ENCODE measurements around the gene PRKACB. TPM values are rescaled to one million over a fixed set of nuclear protein-coding genes. Genes with fewer than 3 reads are reported as not detected.
"Not testable (repeated sequence)": the region's sequence is repeated elsewhere in the genome, so short reads cannot be mapped to it uniquely, and the experiment has no call there.

Gene PRKACB
- total RNA-seq, result 38.1 TPM
- long read RNA-seq, full-length matches to known transcripts, result 2 of 10 reads
- long read RNA-seq, partial matches to known transcripts, result 0 of 10 reads
- long read RNA-seq, other reads (novel, unspliced or antisense), result 8 of 10 reads

- no peak for DNase-seq (ENCODE audit: low spot score)
Measured at GRCh38 chr1:84143796-84144565, at the start of gene PRKACB. Gene PRKACB (plus strand): TSS chr1:84144271. CDS start chr1:84144362, 91 bp downstream.

DNA sequence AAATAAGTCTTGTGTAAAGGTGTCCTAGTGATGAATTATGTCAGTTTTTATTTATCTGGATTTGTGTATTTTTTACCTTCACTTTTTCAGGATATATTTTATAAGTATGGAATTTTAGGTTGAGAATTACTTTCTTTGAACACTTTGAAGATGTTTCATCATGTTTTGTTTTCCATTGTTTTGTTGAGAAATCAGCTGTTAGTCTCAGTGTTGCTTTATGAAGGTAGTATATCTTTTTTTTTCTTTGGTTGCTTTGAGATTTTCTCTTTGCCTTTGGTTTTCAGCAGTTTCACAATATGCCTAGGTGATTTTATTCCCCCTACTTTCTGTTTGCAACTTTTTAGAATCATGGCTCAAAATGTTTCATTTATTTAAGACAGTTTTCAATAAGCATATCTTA, 48.8 kb upstream of the PRKACB start:
- DNase-seq (ENCODE audit: low spot score), result no peak

DNA sequence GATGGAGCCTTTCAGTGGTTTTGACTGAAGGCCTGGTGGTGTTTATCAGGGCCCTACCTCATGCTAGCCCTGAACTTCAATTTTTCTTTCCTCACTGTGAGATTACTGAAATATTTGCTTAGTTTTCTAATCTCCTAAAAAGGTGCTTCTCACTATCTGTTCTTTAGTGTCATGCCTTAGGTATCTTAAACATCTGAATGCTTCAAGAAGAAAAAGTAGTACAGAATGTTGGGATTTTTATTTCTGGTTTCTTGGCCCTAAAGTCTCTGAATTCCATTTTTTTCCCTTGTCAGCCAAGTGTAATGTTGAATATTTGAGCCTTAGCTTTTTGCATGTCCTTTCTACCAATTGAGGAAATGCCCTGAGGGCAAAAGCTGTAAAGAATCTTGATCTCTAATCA, 47.9 kb upstream of the PRKACB start:
- DNase-seq (ENCODE audit: low spot score), result no peak

- DNase-seq (ENCODE audit: low spot score), result no peak
Measured at GRCh38 chr1:84101204-84101603, 42.9 kb upstream of the PRKACB start.

DNA sequence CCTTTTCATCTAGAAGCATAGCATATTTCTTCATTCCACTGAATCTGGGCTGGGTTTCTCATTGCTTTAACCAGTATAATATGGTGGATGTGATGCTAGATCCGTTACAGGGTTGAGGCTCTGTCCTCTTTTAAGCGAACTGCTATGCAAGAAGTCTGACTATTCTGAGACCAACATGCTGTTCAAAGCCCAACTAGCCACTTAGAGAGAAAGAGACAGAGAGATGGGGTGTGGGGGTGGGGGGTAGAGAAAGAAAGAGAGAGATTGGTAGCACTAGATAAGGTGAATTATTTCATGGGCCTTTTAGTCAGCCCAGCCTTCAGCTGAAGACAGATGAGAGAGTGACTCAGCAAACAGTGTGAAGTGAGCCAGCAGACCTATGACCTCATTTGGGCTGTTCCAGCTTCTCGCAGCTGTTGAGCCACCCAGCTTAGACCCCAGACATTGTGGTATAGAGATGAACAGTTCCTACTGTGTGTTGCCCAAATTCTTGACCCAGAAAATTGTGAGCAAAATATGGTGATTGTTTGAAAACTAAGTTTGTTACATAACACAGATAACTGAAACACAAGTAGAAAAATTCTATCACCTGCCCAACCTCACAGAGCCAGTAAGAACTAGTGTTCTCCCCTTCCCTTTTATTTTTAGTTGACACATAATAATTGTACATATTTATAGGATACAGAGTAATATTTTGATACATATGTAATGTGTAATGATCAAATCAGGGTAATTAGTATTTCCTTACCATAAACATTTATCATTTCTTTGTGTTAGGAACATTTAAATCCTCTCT, 40.7 kb upstream of the PRKACB start:
- no peak for DNase-seq (ENCODE audit: low spot score)

DNA sequence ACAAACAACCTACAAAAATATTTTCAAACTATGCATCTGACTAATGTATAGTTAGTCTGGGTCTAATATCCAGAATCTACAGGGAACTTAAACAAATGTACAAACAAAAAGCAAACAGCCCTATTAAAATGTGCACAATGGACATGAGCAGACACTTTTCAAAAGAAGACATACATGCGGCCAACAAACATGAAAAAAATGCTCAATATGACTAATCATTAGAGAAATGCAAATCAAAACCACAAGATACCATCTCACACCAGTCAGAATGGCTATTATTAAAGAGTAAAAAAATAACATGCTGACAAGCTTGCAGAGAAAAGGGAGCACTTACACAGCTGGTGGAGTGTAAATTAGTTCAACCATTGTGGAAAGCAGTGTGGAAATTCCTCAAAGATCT, 36.5 kb upstream of the PRKACB start:
- not testable (repeated sequence) for DNase-seq (ENCODE audit: low spot score)

DNA sequence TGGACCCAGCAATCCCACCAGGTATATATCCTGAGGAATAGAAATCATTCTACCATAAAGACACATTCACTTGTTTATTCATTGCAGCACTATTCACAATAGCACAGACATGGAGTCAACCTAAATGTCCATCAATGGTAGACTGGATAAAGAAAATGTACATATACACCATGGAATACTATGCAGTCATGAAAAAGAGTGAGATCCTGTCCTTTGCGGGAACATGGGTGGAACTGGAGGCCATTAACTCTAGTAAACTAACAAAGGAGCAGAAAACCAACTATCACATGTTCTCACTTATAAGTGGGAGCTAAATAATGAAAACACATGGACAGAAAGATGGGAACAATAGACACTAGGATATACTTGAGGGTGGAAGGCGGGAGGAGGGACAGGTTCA, 36.1 kb upstream of the PRKACB start:
- DNase-seq (ENCODE audit: low spot score), result no peak

DNA sequence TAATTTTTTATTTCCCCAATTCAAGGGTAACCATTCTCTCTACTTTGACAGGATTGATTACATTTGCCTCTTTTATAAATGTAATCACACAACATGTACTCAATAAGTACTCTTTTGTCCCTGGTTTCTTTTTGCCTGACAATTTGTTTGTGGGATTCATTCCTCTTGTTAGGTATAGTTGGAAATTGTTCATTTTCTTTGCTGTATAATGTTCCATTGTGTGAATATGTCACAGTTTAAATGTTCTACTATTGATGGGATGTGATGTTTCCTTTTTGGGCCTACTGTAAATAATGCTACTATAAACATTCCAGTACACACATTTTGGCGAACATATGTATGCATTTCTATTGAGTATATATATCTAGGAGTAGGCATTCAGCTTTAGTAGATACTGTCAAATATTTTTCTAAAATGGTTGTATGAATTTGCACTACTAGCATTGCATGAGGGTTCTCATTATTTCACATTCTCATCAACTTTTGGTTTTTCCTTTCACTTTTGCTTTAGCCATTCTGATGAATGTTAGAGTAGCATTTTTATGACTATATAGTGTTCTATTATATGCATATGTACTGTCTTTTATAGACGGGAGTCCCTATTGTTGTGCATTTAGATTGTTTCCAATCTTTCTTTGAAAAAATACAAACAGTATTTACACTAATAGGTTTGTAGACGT, 35.0 kb upstream of the PRKACB start:
- no peak for DNase-seq (ENCODE audit: low spot score)

- DNase-seq (ENCODE audit: low spot score), result no peak
Measured at GRCh38 chr1:84110629-84111028, 33.4 kb upstream of the PRKACB start.

DNA sequence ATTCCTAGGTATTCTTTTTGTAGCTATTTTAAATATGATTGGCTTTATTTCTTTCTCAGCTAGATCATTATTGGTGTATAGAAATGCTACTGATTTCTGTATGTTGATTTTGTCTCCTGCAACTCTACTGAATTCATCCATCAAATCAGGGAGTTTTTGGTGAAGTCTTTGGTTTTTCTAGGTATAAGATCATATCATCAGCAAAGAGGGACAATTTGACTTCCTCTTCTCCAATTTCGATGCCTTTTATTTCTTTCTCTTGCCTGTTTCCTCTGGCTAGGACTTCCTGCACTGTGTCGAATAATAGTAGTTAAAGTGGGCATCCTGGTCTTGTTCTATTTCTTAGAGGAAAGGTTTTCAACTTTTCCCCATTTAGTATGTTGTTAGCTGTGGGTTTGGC, 27.5 kb upstream of the PRKACB start:
- DNase-seq (ENCODE audit: low spot score), result no peak

DNA sequence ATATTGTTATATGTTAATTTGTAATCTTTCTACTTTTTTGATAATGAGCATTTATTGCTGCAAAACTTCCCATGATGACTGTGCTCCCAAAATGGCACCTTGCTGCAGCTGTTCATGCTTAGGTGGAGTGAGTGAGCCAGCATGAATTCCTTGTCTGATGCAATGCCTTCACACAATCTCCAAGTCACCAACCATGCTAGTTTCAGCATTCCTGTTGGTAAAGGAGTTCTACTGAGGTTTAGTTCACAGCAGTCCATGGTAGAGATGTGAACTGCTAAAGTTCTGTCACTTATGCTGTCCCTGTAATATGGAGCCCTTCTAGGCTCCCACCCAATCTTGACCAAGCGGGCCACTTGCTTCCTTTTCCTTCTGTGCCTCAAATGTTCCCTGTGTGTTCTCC, 26.2 kb upstream of the PRKACB start:
- no peak for DNase-seq (ENCODE audit: low spot score)

DNA sequence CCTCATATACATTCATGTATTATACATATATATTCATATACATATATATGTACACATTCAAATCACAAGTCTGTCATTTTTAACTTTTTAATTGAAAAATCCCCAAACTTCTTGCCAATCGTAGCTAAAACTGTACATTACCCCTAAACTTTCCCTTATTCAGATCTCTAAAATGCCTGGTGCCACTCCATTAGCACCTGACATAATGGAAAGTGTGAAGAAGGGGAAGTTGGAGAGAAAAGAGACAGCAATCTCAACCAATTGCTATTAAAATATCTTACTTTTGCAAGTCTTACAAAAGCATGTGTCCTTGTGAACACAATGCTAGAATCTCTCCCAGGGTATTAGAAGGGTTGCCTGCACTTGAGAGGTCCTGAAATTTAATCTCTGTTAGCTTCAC, 22.7 kb upstream of the PRKACB start:
- no peak for DNase-seq (ENCODE audit: low spot score)

DNA sequence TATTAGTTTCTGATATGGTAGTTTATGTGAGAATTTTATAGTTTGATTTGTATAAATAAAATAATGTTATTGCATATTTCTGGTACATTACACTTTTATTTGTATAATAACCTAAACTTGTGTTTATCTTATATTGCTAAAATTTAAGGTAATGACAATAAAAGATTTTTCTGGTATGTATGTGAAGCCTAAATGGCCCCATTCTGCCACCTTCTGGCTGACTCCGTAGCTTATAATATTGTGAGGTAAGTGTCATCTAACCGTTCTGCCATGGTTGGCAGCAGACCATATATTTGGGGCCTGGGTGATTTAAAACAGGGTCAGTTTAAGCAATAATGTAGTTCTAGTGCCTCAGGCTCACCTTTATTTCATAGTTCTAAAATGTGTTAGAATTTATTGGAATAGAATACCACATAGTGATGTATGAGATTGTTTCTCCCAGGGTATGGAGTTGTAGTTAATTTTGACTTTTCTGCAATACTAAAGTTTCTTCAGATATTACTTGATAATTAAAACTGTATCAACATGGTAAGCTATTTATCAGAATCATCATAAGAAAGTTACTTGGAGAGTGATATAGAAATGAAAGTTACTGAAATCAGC, 21.2 kb upstream of the PRKACB start:
- DNase-seq (ENCODE audit: low spot score), result no peak

DNA sequence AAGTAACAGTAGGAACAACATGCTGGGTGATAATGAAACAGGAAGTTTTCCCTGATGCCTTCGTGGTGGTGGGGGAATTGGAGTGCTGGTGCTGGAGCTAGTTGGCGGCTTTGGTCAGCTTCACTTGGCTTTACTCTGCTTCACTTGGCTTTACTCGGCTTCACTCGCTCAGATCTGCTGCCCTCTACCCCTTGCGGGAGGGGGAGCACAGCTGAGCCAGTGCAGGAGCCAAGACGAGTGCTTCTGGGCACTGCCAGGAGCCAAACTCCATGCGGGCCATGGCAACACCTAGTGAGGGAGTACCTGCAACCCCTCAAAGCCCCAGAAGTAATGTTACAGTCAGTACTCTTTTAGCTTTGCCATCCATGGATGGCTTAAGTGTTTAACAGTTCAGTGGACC, 10.6 kb upstream of the PRKACB start:
- DNase-seq (ENCODE audit: low spot score), result no peak

DNA sequence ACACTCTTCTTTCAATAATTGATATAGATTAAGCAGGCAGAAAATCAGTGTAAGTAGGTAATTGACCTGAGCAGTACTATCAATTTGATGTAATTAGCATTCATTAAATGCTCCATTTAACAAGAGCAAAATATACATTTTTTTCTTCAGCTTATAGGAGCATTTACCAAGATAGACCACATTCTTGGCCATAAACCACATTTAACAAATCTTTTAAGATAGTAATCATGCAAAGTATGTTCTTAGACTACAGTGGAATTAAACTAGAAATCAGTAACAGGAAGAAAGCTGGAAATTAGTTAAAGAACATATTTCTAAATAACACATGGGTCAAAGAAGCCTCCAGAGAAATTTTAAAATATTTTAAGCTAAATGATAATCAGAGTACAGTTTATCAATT, 8.7 kb upstream of the PRKACB start:
- no peak for DNase-seq (ENCODE audit: low spot score)

GRCh38 chr1:84141182-84142003, 2.7 kb upstream of the PRKACB start:
- DNase-seq (ENCODE audit: low spot score), result no peak

DNA sequence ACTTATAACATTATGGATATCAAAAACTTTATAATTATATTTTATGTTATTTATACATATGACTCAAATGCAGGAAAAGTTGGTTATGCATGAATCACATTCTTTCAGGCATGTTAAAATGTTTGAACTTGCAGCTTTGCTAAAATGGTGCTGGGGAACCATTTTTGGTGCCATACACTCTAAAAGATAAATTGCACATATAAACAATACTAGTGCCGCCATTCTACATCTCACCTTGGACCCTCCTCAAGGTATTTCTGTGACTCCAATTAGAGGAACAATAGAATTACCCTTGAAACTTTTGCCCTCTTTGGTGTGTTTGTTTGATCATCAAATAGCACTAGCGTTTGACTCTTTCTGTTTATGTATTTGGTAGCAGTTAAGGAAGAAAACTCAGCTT, 997 bp downstream of the PRKACB start:
- no peak for DNase-seq (ENCODE audit: low spot score)

DNA sequence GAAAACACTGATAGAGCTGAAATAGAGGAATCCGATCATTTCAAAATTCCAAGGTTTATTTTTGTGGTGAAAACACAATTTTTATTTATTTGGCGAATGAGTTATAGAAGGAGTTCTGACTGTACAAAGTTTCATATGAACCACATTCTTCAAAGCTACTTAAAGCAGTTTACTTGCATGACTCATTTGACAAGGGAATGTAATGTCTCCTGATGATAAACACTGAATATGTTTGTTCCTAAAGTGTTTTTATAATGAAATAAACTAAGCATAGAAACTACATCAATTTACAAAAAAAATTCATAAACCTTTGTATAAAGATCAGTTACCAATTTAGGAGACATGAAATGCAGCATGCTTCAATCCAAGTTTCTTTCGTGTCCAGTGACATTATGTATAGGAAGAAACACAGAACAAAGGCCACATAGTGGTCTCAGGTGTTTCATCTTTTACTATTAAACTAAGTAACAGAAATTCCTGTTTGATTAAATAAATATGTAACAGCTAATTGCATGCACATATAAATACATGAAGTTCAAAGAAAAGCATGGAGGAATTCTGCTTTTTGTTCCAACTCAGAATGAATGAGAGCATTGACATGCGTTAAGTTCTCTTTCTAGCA, 2.5 kb downstream of the PRKACB start:
- no peak for DNase-seq (ENCODE audit: low spot score)

- no peak for DNase-seq (ENCODE audit: low spot score)
Measured at GRCh38 chr1:84148758-84149157, 4.7 kb downstream of the PRKACB start.

DNA sequence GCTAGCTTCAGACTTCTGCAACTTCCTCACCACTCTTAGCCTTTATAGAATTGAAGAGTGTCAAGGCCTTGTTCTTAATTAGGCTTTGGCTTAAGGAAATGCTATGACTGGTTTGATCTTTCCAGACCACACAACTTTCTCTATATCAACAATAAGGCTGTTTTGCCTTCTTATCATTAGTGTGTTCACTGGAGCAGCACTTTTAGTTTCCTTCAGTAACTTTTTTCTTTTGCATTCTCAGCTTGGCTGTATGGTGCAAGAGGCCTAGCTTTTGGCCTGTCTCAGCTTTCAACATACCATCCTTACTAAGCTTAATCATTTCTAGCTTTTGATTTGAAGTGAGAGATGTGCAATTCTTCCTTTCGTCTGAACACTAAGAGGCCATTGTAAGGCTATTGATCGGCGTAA, 8.6 kb downstream of the PRKACB start:
- DNase-seq (ENCODE audit: low spot score), result no peak
